Epithelial cell of alveolus of lung (primary cell): Measurements from ENCODE around the gene TEX35. TPM values are rescaled to one million over a fixed set of nuclear protein-coding genes. Genes with fewer than 3 reads are reported as not detected.

Source experiments
- total RNA-seq: library from RNA; depleted of rRNA; stranded (reverse); fragments of >200 nt; gene quantifications from 2 replicates; pipeline ENCODE4 v1.2.1, GENCODE V29; 2015

Gene TEX35
- total RNA-seq = not detected in 2 replicates

GRCh38 chr1:178512566-178513277 is at the start of gene TEX35:
TSS of gene TEX35 (plus strand) at chr1:178513109. CDS start at chr1:178513189, 80 bp downstream.

DNA sequence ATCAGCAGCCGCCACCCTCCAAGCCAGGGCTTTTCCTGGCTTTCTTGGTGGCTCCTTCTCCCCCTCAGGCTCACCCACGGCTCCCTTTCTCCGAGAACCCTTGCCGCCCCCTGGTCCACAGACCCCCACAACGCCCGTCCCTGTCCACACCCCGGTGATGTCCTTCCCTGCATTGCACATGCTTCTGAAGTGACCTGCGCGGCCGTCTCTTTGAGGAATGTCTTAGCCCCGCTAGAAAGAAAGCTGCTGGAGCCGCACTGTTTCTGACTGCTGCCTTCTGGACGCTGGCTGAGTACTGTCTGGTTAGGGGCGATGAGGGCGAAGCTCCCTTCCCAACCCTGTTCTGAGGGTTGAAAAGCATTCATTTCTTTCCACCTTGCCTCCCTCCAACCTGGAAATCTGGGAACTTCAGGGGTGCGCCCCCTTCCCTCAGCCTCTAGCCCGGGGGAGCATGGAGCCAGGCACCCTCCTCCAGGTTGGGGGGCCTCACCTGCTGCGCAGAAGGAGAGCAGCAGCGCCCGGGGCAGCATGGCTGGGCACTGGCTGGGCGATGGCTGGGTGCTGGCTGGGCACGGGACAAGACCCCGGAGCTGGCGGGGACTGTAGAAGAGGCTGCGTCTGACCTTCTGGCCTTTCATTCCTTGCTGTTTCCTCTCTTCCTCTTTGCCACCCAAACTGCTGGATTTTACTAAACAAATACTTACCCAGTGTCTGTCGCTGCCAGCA is 16.3 kb upstream of the TEX35 start, which contains the start of gene CLEC20A:
Gene CLEC20A (minus strand): TSS at position 555 of the 726 bp plus-strand sequence. CDS start 25 bp downstream, at position 530.

Other genes starting within 250 kb of the TEX35 start
- gene CLEC20A, start 16.1 kb upstream of the TEX35 start, total RNA-seq = 0.13 TPM in 1 of 2 replicates, not detected in the other
- gene RALGPS2, start 212.1 kb downstream of the TEX35 start, total RNA-seq = 10.0 and 21.3 TPM in 2 replicates